RWPE1 (cell line): ENCODE data around the gene FN1.

Experiments
- CTCF ChIA-PET: fragments of 350-600 bp; sonication (Branson Sonifier 250); formaldehyde crosslinking; extraction: SDS; loops from one replicate; lab custom pipeline; 2021; lab: Yijun Ruan, JAX
- POLR2A ChIA-PET: fragments of 400-600 bp; formaldehyde crosslinking; extraction: SDS; loops from one replicate; lab custom pipeline; 2020; ENCODE audit warnings: antibody characterized with exemption; ENCODE audit not compliant: low non-redundant PET; lab: Yijun Ruan, JAX
- DNase-seq: peaks from one replicate; pipeline ENCODE4 v3.0.0; 2012; ENCODE audit warnings: low spot score
- H3K27ac ChIP-seq: fragments of 450-650 bp; 2 replicates; pipeline ENCODE4 v1.5.1; 2017
- CTCF ChIP-seq: fragments of 450-650 bp; conservative IDR thresholded peaks from 2 replicates; pipeline ENCODE4 v1.5.1; 2017; ENCODE audit warnings: low read depth, mild to moderate bottlenecking

Gene FN1

GRCh38 chr2:215388002-215388728, 47.7 kb downstream of the FN1 start:
- DNase-seq = no peak
- POLR2A ChIA-PET = no interaction called here
- CTCF ChIA-PET = no interaction called here
- no peak for TF ChIP-seq CTCF
- H3K27ac ChIP-seq = no peak overlapping the region

DNA sequence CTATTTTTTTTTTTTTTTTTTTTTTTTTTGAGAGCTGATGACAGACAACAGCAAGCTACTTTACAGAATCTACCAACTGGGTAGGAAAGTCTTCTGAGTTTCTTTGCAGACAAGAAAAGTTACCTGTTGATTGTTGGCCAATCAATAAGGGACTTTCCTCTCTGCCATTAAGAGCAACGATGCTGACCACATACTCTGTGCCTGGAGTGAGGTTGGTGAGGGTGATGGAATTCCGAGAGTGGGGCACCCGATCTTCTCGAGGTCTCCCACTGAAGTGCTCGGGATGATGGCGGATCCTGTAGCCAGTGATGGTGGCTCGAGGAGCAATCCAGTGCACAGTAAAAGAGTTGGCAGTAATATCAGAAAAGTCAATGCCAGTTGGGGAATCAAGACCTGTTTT, 49.3 kb downstream of the FN1 start:
- no peak for TF ChIP-seq CTCF
- ChIA-PET POLR2A (no interaction called here), CTCF (interaction anchor here (0.6 kb wide), 1 partner anchor 24 kb away, joined by 3 read pairs; no protein-coding TSS in a partner anchor)
- no peak overlapping the region for H3K27ac ChIP-seq
- no peak for DNase-seq

DNA sequence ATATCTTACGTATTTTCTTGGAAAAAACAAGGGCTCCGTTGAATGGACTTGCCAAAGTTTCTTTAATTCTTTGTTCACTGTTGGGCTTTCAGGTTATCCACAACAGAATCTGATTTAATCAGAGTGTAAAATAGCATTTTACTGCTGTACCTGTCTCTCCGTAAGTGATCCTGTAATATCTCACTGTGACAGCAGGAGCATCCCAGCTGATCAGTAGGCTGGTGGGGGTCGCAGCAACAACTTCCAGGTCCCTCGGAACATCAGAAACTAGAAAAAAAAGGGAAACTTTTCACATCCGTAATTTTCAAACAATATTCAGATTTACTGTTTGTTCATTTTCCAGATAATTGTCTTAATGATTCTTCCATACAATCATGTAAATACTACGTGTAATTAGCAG, 51.2 kb downstream of the FN1 start:
- POLR2A ChIA-PET = no interaction called here
- CTCF ChIA-PET = no interaction called here
- DNase-seq = no peak
- TF ChIP-seq CTCF = no peak
- no peak overlapping the region for H3K27ac ChIP-seq

DNA sequence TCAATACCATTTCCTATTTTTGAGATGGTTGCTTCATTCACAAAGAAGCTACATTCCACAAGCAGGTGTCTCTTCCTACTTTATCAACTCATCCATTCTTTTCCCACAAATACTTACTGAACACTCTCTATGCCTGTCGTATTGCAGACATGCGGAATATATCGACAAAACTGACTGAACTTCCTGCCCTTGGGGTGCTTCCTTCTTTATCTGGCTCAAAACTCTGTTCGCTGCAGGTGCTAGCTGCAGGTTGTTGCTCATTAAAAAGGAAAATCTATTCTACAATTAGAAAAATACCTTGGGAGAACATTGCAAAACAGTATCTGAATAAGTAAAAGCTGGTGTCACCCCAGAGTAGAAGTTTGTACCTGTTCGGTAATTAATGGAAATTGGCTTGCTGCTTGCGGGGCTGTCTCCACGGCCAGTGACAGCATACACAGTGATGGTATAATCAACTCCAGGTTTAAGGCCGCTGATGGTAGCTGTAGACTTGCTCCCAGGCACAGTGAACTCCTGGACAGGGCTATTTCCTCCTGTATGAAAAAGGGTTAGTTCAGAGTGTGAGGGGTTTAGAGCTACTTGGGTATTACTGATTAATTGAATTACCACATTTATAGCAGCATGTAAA, 52.1 kb downstream of the FN1 start:
- no peak for DNase-seq
- H3K27ac ChIP-seq = no peak overlapping the region
- ChIA-PET CTCF (no interaction called here), POLR2A (no interaction called here)
- TF ChIP-seq CTCF = no peak

GRCh38 chr2:215382480-215382879, 53.4 kb downstream of the FN1 start:
- ChIA-PET POLR2A (no interaction called here), CTCF (interaction anchor here (0.6 kb wide), 1 partner anchor 60 kb away, joined by 8 read pairs; no protein-coding TSS in a partner anchor)

DNA sequence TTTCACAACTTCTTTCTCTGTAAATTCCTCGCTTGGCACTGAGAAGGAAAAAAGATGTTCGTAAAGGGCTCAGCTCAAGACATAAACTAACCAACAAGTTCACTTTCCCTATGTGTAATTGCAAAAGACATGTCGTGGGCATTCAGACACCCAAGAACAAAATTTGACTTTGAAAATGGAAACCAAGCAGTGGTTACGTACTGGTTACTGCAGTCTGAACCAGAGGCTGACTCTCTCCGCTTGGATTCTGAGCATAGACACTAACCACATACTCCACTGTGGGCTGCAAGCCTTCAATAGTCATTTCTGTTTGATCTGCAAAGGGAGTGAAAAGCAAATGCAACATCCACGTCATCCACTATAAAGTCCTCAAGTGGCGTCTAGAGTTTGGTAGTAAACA, 53.9 kb downstream of the FN1 start:
- H3K27ac ChIP-seq = no peak overlapping the region
- POLR2A ChIA-PET = no interaction called here
- no peak for TF ChIP-seq CTCF
- no peak for DNase-seq
- CTCF ChIA-PET = no interaction called here

More at GRCh38 chr2:215382480-215382879, 53.4 kb downstream of the FN1 start:
- DNase-seq = no peak
- H3K27ac ChIP-seq = no peak overlapping the region
- no peak for TF ChIP-seq CTCF
